NCI-H1694 treated with DMSO at 0.1 percent for 48 hours (cell line): Measurements from ENCODE around the gene PPM1M.

Source experiments
- DNase-seq: peaks from one replicate; lab custom pipeline; 2025; lab: John Stamatoyannopoulos, UW

PPM1M gene, protein sequence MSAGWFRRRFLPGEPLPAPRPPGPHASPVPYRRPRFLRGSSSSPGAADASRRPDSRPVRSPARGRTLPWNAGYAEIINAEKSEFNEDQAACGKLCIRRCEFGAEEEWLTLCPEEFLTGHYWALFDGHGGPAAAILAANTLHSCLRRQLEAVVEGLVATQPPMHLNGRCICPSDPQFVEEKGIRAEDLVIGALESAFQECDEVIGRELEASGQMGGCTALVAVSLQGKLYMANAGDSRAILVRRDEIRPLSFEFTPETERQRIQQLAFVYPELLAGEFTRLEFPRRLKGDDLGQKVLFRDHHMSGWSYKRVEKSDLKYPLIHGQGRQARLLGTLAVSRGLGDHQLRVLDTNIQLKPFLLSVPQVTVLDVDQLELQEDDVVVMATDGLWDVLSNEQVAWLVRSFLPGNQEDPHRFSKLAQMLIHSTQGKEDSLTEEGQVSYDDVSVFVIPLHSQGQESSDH

DNA sequence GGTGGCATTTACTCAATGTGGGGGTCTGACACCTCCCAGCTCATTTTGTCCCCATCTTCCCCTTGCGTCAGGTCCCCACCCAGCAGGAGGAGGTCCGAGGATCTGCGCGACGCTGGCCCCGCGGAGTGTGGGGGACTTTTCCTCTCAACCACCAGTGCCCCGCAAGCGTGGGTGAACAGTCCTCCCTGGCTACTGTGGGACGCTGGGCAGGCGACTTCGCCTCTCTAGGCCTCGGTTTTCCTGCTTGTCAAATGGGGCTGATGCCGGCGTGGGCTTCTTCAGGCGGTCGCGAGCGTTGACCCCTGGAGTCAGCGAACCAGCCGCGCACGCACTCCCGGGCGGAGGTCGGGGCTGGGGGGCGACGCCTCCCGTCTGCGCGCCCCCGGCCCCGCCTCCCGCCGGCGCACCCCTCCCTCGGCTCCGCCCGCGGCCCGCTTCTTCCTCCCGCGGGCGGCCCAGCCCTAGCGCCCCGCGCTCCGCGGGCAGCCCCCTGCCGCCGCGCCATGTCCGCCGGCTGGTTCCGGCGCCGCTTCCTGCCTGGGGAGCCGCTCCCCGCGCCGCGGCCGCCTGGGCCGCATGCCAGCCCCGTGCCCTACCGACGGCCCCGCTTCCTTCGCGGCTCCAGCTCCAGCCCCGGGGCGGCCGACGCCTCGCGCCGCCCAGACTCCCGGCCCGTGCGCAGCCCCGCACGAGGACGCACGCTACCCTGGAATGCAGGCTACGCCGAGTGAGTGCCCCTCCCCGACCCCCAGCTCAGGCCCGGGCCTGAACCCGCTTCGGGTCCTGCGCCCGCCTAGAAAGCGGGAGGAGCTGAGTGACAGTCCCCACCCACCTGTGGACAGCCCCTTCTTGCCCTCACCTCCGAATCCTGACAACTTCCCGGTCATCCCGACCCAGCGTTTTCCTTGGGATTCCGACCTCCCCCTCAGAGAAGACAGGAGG is at the start of gene PPM1M:
Gene PPM1M, plus strand, starts transcription at position 438 of the 942 bp plus-strand sequence. Its CDS starts 66 bp downstream, at position 504.
- no peak for DNase-seq

DNA sequence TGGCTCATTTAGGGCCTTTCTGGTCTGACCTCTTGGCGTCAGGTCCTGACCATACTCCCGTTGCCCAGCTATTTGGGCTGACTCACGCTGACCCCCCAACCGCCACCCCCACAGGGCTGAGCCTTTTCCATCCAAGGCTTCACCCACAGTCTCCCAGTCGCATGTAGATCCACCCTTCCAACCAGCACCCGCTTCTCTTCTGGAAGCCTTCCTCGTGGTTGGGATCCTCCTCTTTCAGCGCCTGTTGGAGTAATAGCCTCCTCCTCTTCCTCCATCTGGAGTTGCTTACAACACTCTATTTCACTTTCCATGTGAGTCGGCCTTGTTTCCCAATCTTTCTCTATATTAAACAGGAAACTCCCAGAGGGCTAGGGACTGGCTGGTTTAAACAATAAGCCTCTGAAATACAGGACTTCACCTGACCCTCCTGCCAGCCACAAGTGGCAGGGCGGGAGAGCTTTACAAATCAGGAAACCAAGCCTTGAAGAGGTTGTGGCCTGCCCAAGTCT is 49.7 kb upstream of the PPM1M start:
- no peak for DNase-seq

DNA sequence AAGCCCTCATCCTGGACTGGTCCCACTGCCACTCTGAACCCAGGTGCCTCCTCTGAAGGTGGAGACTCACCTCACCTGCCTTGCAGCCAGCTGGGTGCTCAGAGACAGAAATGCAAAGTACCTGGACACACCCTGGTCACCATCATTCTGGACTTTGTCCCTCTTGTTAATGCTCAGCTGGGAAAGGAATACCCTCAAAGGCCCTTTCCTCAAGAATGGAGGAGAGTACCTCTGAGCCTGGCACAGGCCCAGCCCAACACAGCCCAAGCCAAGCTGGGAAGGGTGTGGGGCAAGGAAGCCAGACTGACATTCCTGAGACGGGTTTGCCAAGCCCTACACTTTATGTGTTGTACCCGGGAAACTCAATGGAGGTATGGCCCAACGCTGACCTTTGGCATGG is 48.6 kb upstream of the PPM1M start:
- DNase-seq: no peak

DNA sequence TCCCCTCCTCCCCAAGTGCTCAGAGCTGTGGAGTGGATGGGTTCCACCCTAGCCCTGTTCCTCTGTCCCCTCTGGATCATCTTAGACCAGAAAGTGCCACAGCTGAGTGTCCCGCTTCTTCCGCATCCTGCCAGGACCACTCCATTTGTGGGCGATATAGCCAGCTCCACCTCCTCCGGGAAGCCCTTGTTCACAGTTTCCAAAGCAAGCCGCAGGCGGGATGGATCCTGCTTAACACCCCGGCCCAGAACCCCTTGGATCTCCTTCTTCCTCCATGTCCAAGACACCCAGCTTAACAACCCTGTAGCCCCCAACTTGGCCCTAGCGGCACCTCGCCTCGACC is 48.1 kb upstream of the PPM1M start:
- DNase-seq: no peak

DNA sequence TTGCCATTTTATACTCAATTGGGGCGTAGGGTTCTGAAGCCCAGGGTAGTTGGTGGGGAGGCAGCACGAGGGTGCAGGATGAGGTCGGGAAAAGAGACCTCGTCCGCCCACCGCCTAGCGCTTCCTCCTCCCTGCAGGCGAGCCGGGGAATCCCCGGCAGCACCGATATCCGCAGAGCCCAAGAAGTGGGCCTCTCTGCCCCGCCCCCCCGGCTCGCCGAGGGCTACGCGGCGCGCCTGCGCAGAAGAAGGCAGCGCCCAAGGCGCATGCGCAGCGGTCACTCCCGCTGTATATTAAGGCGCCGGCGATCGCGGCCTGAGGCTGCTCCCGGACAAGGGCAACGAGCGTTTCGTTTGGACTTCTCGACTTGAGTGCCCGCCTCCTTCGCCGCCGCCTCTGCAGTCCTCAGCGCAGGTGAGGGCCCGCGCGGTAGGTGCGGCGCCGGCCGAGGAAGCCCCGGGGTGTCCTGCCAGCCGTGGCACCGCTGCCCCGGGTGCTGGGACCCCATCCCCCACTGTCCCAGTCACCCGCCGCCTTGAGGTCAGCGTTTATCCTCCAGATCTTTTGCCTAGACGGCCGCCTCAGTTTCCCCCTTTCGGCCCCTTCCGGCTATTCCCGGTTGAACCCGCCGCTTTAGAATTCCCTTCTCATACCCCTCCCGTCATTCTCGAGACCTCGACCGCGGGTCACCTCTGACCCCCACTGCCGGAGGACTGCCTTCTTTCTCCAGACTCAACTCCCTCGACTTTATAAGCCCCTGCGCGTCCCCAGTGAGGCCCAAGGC is 47.5 kb upstream of the PPM1M start, which contains the start of gene ALAS1:
Gene ALAS1, plus strand, starts transcription at position 319 of the 784 bp plus-strand sequence. CDS start 1,082 bp downstream, outside the sequence.
- peak; percentile 13 for DNase-seq

DNA sequence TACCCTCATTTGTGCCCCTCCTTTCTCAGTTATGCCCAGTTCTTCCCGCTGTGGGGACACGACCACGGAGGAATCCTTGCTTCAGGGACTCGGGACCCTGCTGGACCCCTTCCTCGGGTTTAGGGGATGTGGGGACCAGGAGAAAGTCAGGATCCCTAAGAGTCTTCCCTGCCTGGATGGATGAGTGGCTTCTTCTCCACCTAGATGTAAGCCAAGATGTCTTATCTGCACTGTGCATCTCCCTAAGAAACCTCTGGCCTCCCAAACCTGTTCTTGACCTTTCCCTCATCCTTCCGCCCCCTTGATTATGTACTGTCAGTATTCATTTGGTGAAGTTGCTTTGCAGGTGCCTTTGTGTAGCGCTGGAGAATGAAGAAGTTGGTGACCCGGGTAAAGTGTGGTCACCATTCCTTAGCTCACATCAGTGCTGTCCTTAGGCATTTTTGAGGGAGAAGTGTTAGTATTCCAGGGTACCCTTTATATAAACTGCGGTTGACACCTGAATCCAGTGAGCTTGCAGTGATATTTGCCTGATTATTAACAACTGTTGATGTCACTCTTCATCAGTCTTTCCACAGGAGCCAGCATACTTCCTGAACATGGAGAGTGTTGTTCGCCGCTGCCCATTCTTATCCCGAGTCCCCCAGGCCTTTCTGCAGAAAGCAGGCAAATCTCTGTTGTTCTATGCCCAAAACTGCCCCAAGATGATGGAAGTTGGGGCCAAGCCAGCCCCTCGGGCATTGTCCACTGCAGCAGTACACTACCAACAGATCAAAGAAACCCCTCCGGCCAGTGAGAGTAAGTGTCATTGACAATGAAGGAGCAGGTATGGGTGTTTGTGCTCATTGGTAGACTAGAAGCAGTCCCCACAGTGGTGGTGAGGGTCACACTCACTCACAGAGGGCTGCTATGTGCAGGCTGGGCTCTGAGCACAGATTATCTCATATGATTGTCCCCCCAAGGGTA is 46.6 kb upstream of the PPM1M start:
- no peak for DNase-seq

DNA sequence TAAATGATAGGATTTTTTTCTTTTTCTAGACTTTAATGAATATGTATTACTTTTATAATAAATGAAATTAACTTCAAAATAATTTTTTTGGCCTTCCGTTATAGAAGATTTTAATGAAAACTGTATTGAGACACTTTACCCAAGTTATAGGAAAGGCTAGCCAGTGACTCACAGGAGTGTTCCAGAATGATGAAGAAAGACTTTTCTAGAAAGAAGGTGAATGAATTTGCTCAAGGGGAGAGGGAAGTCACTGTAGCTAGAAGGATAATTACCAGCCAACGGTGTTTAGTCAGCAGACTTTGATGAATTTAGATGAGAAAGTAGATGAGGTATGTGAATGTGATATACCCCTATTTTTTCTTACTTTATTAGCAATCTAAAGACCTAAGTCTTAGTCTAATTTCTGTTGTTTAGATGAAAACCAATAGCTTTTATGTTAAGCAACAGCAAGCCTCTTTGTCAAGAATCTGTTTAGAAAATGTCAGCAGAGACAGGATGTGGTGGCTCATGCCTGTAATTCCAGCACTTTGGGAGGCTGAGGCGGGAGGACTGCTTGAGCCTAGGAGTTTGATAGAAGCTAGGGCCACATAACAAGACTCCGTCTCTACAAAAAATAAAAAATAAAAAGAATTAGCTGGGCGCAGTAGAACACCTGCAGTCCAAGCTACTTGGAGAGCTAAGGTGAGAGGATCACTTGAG is 44.4 kb upstream of the PPM1M start:
- no peak for DNase-seq

DNA sequence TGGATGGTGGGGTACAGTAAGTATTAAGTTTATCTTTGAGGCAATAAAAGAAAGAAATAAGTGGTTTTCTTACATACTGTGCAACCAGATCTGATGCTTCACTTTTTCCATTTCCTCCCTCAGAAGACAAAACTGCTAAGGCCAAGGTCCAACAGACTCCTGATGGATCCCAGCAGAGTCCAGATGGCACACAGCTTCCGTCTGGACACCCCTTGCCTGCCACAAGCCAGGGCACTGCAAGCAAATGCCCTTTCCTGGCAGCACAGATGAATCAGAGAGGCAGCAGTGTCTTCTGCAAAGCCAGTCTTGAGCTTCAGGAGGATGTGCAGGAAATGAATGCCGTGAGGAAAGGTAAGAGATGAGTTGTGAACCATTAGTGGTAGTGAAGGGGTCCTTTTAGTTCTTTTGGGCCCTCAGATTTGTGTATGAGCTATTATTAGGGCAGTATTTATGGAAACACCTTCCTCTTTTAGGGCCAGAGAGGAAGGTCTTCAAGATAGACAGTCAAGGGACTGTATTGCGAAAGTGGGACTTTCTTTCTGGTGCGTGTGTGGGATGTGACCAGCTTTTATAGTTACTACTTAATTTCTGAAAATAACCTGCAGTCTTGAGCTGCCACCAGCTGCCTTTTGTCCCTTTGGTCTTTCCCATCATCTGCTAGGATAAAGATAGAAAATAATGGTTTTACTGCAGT is 43.0 kb upstream of the PPM1M start:
- no peak for DNase-seq

DNA sequence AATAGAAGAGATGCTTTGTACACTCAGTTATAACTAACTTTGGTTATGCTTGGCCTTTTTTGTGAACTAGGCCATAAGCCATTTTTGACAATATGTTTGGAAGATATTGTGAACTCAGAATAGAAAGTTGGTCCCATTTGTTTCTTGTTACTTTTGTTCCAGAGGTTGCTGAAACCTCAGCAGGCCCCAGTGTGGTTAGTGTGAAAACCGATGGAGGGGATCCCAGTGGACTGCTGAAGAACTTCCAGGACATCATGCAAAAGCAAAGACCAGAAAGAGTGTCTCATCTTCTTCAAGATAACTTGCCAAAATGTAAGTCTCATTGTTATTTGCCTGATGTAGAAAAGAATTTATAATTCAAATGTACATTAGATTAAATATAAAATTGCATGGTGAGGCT is 41.9 kb upstream of the PPM1M start:
- no peak for DNase-seq

DNA sequence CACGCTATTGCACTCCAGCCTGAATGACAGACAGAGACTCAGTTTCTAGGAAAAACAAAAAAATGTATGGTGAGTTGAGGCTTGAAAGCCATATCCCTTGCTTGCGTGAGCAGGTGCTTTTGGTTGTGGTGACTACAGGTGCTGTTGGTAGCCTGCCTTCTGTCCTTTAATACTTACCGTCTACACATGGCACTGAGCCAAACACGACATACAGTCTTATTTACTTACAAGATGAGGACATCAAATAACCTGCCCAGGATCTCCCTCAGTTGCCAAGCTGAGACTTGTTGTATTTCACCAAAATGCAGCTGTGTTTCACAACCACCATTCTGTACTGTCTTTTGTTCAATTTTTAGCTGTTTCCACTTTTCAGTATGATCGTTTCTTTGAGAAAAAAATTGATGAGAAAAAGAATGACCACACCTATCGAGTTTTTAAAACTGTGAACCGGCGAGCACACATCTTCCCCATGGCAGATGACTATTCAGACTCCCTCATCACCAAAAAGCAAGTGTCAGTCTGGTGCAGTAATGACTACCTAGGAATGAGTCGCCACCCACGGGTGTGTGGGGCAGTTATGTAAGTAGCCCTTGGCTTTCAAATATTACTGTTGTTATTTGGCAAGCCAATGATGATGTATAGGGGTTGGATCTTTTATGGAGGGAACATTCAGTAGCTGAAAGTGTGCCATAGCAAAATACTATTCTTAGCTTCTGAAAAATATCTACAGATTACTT is 41.1 kb upstream of the PPM1M start:
- no peak for DNase-seq

DNA sequence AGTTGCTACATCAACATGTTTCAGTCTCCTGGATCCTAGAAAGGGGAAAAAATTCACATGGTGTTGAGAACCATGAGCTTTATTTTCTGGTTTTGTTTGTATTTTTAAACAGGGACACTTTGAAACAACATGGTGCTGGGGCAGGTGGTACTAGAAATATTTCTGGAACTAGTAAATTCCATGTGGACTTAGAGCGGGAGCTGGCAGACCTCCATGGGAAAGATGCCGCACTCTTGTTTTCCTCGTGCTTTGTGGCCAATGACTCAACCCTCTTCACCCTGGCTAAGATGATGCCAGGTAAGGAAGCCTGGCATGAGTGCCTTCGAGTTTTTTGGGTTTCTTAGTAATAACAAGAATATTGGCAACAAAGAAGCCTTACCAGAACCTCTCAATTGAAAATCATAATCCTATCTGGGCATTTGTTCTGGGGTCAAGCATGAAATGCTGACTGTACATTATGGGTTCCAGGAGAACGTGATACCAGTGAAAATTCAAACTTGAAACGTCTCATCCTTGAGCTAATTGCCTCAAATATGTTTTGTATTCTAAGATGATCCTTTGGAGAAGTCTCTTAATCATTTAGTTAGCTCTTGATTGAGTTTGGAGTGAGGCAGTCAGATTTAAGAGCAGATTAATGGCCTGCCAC is 39.7 kb upstream of the PPM1M start:
- no peak for DNase-seq

DNA sequence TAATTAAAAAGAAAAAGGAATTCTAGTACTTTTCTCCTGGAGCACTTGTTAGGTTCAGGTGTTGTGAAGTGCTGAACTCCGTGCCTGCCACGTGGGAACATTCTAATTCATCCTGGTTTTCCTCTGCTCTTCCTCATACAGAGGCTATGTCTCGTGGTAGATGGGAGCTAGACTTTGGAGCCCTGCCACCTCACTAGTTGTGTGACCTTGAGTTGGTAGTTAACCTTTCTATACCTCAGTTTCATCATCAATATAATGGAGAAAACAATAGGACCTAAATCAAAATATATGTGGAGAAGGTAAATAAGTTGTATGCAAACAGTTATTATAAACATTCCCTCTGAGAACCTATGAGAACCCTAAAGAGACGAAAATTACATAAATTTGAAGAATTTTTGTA is 37.0 kb upstream of the PPM1M start:
- DNase-seq: no peak

DNA sequence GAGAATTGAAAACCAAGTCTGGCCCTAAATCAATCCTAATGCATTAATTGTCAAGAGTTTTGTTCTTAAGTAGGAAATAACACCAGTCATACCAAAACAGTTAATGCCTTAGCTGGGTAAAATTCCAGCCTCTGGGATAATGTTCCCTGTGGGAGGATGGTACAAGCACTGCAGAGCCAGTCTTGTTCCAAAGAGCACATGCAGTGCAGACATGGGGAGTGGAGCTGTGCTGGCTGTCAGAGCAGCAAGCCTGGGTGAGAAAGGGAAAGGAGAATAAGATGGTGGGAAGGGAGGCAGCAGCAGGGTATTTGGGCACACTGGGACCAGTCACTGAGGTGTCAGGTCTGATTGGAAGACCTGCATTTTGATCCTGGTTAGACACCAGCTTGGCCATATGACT is 35.5 kb upstream of the PPM1M start:
- no peak for DNase-seq

DNA sequence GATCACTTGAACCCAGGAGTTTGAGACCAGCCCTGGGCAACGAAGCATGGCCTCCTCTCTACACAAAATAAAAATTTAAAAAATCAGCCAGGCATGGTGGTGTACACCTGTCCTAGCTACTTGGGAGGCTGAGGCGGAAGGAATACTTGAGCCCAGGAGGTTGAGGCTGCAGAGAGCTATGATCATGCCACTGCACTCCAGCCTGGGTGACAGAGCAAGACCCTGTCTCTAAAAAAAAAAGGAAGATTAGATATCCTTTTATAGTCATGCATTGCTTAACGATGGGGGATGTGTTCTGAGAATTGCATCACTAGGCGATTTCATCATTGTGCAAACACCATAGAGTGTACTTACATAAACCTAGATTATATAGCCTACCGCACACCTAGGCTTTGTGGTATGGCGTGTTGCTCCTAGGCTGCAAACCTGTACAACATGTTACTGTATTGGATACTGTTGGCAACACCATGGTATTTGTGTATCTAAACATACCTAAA is 35.0 kb upstream of the PPM1M start:
- no peak for DNase-seq

DNA sequence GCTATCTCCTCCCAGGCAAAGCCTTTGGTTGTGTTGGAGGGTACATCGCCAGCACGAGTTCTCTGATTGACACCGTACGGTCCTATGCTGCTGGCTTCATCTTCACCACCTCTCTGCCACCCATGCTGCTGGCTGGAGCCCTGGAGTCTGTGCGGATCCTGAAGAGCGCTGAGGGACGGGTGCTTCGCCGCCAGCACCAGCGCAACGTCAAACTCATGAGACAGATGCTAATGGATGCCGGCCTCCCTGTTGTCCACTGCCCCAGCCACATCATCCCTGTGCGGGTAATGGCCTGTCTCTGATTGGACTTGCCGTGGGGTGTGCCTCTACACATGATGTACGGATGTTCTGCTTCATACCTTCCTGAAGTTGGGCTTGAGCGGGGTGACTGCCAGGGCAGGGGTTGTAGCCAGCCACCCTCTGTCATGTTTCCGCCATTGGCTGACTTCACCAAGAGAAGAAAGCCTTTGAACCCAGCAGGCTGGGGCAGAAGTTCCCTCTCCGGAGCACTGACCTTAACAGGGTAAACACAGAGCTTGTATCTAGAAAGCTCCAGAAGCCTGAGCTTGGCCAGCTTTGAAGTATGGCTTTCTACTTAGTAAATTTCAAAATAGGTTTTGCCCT is 34.2 kb upstream of the PPM1M start:
- DNase-seq: no peak

DNA sequence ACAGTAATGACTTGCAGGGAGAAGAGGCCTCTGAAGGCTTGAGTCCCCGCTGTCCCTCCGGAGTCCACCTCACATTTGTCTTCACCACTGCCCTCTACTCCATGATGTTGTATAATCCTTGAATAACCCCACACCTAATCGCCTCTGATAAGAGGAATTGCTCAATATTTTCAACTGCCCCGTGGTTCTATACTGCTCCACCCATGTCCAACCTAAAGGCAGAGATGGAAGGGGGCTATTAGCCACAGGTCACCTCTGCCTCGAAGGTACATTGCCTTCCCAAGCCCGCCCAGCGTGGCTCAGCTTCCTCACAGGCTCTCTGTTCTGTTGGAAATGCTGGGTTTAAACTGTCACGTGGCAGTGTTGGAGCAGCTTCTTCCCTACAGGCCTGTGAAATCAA is 32.6 kb upstream of the PPM1M start:
- no peak for DNase-seq

DNA sequence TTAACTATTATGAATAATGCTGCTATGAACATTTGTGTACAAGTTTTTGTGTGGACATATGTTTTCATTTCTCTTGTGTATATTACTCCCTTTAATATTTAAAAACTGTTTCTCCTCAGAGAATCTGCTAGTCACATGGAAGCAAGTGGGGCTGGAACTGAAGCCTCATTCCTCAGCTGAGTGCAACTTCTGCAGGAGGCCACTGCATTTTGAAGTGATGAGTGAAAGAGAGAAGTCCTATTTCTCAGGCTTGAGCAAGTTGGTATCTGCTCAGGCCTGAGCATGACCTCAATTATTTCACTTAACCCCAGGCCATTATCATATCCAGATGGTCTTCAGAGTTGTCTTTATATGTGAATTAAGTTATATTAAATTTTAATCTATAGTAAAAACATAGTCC is 31.7 kb upstream of the PPM1M start:
- no peak for DNase-seq

DNA sequence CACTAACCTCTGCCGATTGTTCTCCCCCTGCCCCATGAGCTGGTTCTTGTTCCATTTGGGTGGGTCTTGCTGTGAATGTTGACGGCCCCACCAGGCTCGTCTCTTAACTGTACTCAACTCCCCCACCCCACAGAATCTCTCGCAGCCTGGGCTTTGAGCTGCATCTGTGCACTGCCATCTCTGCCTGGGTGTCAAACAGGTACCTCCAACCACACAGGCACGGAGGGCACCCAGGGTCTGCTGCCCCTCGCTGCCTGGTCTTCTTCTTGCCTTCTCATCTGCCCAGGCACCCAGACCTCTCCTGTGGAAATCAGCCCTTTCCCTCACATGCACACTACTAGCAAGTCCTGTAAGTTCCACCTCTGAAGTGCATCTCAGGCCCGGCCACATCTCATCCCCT is 30.2 kb upstream of the PPM1M start:
- DNase-seq: no peak
